ENCODE data around the gene ERCC8. TPM values are rescaled to one million over a fixed set of nuclear protein-coding genes. Genes with fewer than 3 reads are reported as not detected.
"Not testable (repeated sequence)": the region's sequence is repeated elsewhere in the genome, so short reads cannot be mapped to it uniquely, and the experiment has no call there.

The ERCC8 gene, protein sequence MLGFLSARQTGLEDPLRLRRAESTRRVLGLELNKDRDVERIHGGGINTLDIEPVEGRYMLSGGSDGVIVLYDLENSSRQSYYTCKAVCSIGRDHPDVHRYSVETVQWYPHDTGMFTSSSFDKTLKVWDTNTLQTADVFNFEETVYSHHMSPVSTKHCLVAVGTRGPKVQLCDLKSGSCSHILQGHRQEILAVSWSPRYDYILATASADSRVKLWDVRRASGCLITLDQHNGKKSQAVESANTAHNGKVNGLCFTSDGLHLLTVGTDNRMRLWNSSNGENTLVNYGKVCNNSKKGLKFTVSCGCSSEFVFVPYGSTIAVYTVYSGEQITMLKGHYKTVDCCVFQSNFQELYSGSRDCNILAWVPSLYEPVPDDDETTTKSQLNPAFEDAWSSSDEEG
- total RNA-seq, result 34.6 TPM

DNA sequence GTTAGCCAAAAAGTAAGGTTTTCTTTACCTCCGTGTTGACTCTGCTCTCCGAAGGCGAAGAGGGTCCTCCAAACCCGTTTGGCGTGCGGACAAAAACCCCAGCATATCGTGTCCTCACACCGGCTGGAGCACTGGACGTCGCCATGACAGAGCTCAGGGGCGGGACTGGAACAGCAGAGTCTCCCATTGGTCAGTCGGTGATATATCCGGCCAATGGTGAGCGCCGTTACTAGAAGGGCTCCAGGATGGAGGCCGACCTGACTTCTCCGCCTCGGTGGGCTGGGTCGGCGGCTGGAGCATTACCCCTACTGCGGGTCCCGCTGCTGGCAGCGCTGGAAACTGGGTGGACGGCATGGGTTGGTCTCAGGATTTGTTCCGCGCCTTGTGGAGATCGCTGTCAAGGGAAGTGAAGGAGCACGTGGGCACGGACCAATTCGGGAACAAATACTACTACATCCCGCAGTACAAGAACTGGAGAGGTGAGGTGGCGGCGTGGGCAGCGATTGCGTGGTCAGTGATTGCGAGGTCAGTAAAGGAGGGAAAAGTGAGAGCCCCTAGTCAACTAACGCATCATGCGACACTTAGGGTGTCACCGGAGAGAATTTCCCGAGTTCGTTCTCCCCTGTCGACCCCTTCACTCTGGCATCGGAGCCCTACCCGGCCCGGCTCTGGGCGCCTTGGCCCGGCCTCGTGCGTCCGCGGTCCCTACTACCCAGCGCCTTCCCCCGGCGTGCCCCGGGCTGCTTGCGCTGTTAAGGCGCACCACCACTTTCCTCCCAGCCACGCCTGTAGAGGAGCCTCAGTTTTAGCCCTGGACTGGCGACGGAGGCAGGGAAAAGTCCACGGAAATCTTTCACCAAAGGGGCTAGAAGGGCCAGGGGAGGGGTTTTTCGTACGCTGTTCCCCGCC, at the start of gene ERCC8, which contains the start of gene NDUFAF2:
Gene ERCC8, minus strand, starts transcription at position 167 of the 909 bp plus-strand sequence. Its CDS starts 62 bp downstream, at position 105.
Gene NDUFAF2, plus strand, starts transcription at position 302 of the 909 bp plus-strand sequence. Its CDS starts 51 bp downstream, at position 353.
- DNase-seq, result peak; percentile 92

DNA sequence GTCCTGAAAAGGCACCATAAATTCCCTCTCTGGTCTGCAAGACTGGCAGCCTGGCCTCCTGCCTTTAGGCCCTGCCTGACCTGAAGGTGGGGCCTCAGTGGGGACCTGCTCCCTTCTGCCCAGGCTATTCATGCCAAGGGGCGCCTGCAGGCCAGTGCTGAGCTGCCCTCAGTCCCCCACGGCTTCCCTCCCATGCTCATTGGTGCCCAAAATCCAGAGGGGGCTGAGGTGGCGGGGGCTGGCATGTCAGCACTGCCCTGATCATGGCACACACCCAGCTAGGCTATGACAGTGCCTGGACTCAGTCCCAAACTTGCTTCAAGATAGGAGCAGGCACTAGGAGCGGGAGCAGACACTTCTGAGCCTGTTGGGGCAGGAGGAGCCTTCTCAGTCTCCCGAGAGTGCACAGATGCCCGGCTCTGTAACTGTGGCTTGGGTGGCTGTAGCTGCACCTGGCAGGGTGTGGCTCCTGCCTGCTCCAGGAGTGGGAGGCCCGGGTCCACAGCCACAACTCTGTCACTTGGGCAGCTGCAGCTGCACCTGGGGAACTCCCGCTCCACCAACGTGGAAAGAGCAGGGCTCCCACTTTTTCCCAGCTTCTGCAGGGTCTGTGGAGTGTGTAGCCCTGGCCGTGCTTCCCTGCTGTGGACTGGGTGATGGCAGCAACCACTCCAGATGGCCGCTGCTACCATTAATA, 49.2 kb upstream of the ERCC8 start:
- DNase-seq, result no peak

DNA sequence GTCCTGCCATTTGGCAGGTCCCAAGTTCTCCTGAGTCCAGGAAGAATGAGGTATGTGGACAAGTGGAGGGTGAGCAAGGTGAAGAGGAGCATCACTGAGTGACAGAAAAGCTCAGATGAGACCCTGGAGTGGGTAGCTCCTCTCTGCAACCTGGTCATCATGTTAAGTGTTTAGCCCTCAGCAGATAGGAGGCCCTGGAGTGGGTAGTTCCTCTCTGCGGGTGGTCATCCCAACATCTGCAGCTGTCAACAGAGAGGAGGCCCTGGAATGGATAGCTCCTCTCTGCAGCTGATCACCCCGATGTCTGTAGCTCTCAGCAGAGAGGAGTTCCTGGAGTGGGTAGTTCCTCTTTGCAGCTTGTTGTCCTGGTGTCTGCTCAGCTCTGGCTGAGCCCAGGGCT, 48.6 kb upstream of the ERCC8 start:
- DNase-seq, result no peak

DNA sequence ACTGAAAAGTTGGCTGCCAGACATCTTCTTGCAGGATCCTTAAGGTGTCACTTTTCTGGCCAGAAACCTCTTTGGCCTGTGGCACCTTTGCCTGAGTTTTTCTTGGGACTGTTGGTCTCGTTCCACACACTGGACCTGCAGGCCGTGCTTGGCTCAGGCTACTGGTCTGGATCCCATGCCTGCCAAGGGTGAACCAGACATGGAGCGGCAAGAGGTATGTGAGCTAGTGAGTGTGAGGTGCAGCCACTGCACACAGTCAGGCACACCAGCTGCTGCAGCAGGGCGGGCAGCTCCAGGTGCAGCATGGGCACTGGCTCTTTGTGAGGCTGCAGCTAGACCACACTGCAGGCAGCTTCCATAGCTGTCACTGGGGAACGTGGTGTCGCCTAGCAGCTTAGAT, 48.0 kb upstream of the ERCC8 start:
- no peak for DNase-seq

DNA sequence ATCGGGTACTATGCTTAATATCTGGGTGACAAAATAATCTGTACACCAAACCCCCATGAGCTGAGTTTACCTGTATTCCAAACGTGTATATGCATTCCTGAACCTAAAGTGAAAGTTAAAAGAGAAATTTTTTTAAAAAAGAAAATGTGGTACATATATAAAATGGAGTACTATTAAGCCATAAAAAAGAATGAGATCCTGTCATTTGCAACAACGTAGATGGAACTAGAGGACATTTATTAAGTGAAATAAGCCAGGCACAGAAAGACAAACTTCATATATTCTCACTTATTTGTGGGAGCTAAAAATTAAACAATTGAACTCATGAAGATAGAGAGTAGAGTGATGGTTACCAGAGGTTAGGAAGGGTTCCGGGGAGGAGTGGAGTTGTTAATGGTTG, 44.9 kb upstream of the ERCC8 start:
- DNase-seq, result no peak

DNA sequence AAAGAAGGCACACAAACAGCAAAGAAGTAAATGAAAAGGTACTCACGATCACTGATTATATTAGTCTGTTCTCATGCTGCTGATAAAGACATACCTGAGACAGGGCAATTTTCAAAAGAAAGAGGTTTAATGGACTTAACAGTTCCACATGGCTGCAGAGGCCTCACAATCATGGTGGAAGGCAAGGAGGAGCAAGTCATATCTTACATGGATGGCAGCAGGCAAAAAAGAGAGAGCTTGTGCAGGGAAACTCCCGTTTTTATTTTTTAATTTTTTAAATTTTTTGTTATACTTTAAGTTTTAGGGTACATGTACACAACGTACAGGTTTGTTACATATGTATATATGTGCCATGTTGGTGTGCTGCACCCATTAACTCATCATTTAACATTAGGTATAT, 37.3 kb upstream of the ERCC8 start:
- not testable (repeated sequence) for DNase-seq

DNA sequence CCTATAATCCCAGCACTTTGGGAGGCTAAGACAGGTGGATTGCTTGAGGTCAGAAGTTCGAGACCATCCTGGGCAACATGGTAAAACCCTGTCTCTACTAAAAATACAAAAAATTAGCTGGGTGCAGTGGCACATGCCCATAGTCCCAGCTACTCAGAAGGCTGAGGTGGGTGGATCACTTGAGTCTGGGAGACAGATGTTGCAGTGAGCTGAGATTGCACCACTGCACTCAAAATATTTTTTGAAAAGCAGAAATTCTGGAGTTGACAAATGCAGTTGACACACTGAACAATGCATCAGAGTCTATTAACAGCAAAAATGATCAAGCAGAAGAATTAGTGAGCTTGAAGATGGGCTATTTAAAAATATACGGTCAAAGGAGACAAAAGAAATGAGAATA, 35.6 kb upstream of the ERCC8 start:
- no peak for DNase-seq

DNA sequence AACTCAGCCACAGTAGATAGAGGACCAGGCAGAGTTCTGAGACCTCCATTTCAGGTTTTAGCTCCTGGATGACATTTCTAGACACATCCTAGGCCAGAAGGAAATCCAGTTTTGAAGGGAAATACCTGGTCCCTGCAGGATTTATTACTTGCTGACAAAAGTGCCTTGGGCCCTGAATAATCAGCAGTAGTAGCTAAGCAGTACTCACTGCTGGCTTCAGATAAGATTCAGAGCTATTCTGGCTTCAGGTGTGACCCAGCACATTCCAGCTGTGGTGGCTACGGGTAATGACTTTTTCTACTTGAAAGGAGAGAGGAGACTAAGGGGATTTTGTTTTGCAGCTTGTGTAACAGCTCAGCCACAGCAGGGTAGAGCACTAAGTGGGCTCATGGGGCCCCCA, 34.1 kb upstream of the ERCC8 start:
- DNase-seq, result no peak

DNA sequence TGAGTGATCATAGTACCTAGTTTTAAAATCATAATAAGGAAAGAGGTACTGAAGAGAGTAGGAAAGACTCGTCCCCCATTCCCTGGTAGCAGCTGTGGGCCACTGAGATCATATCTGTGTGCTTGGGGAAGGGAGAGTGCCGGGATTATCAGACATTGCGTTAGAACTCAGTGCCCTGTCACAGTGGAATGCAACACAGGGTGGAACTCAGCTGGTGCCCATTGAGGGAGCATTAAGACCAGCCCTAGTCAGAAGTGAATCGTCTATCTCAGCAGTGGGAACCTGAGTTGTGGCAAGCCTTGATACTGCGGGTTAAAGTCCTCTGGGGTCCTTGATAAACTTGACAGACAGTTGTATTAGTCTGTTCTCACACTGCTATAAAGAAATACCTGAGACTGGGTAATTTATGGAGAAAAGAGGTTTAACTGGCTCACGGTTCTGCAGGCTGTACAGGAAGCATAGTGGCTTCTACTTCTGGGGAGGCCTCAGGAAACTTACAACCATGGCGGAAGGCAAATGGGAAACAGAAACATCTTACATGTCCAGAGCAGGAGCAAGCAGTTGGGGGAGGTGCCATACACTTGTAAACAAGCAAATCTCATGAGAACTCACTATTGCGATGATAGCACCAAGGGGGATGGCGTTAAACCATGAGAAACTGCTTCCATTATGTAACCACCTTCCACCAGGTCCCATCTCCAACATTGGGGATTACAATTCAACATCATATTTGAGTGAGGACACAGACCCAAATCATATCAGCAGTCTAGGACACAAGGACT, 33.3 kb upstream of the ERCC8 start:
- no peak for DNase-seq

DNA sequence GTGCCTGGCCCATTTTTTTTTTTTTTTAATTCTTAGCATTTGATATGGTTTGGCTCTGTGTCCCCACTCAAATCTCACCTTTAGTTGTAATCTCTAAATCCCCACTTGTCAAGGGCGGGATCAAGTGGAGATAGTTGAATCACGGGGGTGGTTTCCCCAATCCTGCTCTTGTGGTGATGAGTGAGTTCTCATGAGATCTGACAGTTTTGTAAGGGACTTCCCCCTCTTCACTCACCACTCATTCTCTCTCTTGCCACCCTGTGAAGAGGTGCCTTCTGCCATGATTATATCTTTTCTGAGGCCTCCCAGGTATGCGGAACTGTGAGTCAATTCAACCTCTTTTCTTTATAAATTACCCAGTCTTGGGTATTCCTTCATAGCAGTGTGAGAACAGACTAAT, 27.4 kb upstream of the ERCC8 start:
- no peak for DNase-seq

DNA sequence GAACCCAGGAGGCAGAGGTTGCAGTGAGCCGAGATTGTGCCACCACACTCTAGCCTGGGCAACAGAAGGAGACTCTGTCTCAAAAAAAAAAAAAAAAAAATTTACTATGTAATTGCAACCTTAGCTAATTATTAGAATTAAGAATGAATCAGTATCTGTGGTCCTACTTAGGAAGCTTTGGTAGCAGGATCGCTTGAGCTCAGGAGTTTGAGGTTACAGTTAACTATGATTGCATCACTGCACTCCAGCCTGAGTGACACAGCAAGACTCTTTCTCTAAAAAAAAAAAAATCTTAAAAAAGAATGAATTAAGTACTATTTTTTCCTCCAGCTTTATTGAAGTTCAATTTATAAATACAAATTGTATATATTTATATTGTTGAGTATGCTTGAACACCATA, 16.8 kb upstream of the ERCC8 start:
- DNase-seq, result no peak

DNA sequence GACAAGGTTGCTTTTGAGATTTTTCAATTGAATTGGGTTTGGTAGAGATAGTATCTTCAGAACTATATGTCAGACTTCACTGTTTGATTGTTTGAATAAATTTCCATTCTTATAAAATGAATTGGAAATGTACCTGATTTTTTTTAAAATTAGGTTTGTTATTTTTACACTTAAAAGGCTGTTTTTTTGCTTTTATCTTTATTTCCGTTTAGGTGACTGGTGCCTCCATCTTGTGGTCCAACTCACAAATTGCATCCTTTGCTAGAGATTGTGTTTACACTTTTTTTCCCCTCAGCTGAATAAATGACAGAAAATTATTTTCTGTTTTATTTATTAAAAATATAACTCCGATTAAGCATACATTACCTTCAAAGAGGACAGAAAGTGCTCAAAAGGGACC, 15.7 kb upstream of the ERCC8 start:
- no peak for DNase-seq

DNA sequence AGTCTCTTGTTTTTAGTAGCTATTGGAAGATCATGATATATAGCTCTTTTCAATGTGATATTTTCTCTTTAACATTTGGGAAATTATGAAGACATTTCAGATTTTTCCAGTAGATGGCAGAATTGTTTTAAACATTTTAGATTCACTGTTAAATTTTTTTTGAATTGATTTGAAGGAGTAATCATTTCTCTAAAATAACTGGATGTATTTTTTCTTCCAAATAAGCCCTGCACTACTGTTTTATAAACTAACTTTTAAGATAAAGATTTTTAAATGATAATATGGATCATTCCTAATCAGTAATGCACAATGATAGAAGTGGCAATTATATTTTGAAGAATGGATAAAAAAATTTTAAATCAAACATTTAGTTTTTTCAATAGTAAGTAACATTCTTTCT, 14.3 kb upstream of the ERCC8 start:
- DNase-seq, result no peak

DNA sequence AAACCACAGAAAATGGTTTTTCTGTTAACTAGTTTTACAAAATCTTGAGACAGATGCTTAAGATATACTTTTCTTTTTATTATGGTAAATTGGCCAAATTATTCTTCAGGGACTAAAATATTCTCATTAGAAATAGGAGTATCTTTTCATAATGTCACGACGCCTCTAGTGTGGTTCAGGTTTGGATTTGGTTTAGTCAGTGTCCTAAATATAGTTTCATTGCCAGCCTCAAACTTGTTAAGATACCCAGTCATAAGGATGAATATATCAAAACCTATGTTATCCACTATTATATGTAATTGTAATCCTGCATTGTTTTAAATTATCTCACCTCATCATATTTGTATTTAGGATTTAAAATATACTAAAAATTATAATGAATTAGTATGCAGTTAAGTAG, 13.8 kb upstream of the ERCC8 start:
- no peak for DNase-seq

DNA sequence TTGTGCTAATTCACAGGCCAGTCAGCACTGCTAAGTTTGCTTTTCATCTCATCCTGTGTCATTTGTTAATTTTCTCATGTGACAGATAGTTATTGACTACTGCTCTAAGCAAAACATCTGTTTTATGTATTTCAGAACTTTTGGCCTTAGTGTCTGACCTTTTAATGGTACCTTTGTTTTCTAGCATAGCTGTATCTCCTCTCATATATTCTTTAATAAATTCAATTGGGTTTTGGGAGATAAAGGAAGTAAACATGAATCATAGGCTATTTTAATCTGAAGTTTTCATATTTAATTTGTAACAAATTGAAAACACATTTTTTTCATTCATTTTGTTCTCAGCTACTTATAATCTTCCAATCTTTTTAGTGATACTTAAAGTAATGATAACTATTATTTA, 13.2 kb upstream of the ERCC8 start:
- DNase-seq, result no peak

DNA sequence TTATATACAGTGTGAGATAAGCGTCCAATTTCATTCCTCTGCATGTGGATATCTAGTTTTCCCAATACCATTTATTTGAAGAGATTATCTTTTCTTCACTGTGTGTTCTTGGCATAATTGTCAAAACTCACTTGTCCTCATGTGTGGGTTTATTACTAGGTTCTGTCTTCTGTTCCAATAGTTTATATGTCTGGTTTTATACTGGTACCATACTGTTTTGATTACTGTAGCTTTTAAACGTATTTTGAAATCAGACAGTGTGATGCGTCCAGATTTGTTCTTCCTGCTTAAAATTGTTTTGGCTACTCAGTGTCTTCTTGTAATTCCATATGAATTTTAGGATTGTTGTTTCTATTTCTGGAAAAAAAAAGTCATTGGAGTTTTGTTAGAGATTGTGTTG, 10.4 kb upstream of the ERCC8 start:
- no peak for DNase-seq

DNA sequence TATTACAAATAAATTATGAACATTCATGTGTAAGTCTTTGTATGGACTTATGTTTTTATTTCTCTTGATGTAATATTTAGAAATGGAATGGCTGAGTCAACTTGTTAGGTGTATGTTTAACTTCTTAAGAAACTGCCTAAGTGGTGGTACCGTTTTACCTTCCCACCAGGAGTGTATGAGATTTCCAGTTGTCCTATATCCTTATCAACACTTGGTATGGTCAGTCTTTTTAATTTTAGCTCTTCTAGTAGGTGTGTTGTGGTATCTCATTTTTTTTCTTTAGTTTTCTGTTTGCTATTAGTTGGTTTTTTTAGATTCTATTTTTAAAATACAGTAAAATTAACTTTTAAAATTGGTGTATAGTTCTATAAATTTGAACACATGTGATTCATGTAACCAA, 3.9 kb upstream of the ERCC8 start:
- no peak for DNase-seq

DNA sequence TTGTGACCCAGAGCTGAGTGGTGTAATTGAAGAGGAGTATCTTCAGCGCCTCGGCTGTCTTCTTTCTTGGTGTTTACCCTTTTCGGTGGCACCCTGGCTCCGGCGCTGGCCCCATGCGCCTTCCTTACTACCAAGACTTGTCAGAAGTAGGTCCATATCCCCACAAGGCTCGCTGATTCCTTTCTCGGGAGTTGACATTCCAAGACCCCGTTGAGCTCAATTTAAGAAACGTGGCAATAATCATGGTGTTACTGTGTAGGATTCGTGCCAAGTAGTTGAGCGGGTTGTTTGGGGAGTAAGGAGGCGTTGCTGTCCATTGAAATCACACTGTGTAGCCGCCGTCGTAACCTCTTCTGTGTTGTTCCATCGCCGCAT, 930 bp upstream of the ERCC8 start:
- DNase-seq, result peak; percentile 31

DNA sequence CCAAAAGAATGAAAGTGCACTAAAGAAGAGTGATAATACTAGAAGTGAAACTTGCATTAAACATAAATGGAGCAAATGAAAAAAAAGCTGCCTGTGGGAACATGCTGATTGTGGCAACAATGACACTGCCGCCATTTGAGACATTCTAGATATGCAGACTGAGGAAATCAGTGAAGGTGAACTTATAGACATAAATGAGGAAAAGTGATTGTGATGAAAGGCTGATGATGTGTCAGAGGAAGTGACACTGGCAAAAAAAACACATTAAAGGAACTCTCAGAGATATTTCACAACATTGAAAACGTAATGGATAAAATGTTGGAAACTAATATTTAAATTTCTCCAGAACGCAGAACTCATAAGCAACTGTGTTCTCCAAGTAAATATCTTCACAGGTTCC, 1.2 kb downstream of the ERCC8 start:
- no peak for DNase-seq

DNA sequence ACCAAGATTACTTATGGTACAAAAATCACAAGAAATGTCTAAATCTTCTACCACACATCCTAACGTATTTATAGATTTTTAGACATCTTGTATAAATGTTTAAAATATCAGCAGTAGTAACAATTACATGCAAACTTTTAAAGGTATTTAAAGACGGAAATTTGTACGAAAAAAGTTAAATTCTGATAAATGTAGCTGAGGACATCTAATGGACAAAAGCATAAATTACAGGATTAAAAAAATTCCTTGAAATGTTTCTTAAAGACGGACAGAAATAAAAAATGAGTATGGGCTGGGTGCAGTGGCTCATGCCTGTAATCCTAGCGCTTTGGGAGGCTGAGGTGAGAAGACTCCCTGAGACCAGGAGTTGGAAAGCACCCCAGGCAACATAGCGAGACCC, 15.8 kb downstream of the ERCC8 start:
- no peak for DNase-seq

DNA sequence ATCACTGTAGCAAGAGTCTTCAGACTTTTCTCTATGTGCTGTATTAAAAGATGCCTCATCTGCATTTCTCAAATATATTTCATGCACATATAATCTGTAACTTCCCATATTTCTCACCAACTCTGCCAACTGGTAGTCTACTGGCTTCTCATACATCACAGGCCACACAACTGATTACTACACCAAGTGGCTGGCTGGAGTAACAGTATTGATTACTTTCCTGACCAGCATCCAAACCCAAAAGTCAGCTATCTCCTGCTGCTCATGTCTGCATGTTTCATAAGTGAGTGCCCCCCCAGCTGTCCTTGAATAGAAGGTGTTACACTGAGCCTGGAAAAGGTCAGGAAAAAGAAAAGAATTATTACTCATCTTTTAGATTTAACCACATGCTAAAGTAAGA, 17.4 kb downstream of the ERCC8 start:
- DNase-seq, result no peak

DNA sequence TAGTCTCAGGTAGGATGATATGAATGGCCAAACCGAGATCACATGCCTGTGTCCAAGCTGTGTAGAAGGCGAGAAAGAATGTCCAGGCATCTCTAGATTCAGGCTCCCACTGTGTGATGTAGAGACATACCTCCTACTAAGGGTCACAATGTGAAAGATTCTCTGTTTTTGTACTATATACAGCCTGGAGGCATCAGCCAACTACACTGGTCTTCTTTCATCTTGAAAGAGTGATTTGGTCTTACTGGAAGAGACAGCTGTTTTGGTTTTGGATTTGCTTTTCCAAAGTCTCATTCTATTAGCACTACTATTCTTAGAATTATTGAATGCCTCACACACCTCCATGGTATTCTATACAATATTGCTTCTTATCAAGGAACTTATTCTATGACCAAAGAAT, 26.4 kb downstream of the ERCC8 start:
- no peak for DNase-seq
